ENCODE measurements around the gene TRIM2. TPM values are rescaled to one million over a fixed set of nuclear protein-coding genes. Genes with fewer than 3 reads are reported as not detected.

TRIM2 gene
- total and polyA plus RNA-seq, 2 of the 8 experiments (the other 6 are each of a cell fraction or from before 2014, with no cell fraction given), result 34.0 to 59.8 TPM

DNA sequence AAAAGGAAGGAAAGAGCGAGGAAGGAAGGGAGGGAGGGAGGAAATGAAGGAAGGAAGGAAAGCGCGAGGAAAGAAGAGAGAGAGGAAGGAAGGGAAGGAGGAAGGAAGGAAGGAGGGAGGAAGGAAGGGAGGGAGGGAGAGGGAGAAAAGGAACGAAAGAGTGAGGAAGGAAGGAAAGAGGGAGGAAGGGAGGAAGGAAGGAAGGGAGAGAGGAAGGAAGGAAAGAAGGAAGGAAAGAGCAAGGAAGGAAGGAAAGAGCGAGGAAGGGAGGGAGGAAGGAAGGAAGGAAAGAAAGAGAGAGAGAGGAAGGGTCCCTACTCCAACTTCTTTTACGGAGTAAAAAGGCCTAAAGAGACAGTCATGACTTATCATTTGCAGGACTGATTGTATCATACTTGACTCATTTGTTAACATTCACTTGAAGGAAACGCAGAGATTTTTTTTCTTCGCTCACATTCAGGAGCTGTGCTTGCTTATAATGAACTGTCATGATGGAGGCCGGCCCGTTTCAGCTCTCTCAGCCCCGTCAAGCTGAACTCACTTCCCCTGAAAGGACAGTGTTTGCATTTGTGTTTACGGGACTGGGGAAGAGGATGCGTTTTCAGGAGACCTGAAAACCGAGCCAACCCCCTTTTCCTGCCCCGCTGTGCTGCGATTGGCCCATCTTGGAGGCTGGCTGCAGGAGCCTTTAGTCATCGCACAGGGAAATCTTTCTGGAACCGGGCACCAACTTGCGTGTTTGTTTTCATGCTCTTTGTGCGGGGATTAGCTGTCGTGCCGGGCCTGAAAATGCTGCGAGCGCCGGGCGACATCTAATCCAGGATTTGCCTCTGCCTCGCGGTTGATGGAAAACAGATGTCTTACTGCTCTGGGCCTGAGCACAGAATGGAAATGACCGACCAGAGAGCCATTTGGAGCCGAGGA, 17.8 kb downstream of the TRIM2 start (continued):
- TF ChIP-seq SIN3A (conservative IDR thresholded peaks at IDR 0.05 in 1 of 2, IDR thresholded peaks at IDR 0.05 in 1 of 2; ENCODE audit: low read depth in 1 of 2, low read length in 2 of 2) (peak in 1 of 2 experiments; percentile 36; a peak in 1 of 4 replicates), SUZ12 (IDR thresholded peaks at IDR 0.05; ENCODE audit: low read length) (peak; percentile 18; the same call in 1 of the 2 replicates)
